ENCODE results near the gene TMEM81.

DNA sequence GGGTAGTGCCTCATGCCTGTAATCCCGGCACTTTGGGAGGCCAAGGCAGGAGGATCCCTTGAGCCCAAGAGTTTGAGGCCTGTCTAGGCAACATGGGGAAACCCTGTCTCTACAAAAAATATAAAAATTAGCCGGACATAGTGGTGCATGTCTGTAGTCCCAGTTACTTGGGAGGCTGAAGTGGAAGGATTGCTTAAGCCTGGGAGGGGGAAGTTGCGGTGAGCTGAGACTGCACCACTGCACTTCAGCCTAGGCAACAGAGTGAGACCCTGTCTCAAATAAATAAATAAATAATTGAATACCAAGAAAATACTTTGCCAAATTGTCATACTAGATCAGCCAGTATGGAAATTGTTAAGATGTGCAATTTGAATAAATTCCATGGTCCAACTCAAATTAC, 43.4 kb upstream of the TMEM81 start:
- no peak for TF ChIP-seq EZH2 (IDR thresholded peaks at IDR 0.05; ENCODE audit: low read depth)
- TF ChIP-seq, protein P1, sequence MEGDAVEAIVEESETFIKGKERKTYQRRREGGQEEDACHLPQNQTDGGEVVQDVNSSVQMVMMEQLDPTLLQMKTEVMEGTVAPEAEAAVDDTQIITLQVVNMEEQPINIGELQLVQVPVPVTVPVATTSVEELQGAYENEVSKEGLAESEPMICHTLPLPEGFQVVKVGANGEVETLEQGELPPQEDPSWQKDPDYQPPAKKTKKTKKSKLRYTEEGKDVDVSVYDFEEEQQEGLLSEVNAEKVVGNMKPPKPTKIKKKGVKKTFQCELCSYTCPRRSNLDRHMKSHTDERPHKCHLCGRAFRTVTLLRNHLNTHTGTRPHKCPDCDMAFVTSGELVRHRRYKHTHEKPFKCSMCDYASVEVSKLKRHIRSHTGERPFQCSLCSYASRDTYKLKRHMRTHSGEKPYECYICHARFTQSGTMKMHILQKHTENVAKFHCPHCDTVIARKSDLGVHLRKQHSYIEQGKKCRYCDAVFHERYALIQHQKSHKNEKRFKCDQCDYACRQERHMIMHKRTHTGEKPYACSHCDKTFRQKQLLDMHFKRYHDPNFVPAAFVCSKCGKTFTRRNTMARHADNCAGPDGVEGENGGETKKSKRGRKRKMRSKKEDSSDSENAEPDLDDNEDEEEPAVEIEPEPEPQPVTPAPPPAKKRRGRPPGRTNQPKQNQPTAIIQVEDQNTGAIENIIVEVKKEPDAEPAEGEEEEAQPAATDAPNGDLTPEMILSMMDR (conservative IDR thresholded peaks at IDR 0.05) = no peak

Data from PC-9 (cell line).